ENCODE results near the gene PRRG3.

The PRRG3 gene

GRCh38 chrX:151710457-151710856 lies 15.2 kb downstream of the PRRG3 start:
- no peak for DNase-seq

- no peak for DNase-seq
These were observed 15.9 kb downstream of the PRRG3 start for GRCh38 chrX:151711154-151711553.

GRCh38 chrX:151711787-151712186 lies 16.5 kb downstream of the PRRG3 start:
- DNase-seq, result no peak

- DNase-seq, result no peak
These were observed 17.0 kb downstream of the PRRG3 start for GRCh38 chrX:151712253-151712652.

- no peak for DNase-seq
These were observed 18.6 kb downstream of the PRRG3 start for GRCh38 chrX:151713849-151714248.

- no peak for DNase-seq
These were observed 19.1 kb downstream of the PRRG3 start for GRCh38 chrX:151714362-151714761.

GRCh38 chrX:151715752-151716151 lies 20.5 kb downstream of the PRRG3 start, which contains the start of gene FATE1:
FATE1 (plus strand) TSS chrX:151716035; CDS start chrX:151716120, 85 bp downstream.
- DNase-seq, result no peak

- DNase-seq, result no peak
These were observed 27.1 kb downstream of the PRRG3 start for GRCh38 chrX:151722241-151722846.

GRCh38 chrX:151723156-151723760 lies 28.0 kb downstream of the PRRG3 start:
- no peak for DNase-seq

GRCh38 chrX:151724563-151725337 lies 29.5 kb downstream of the PRRG3 start:
- DNase-seq, result no peak

- DNase-seq, result no peak
These were observed 30.0 kb downstream of the PRRG3 start for GRCh38 chrX:151725338-151725614.

GRCh38 chrX:151726751-151727150 lies 31.5 kb downstream of the PRRG3 start:
- no peak for DNase-seq

GRCh38 chrX:151727346-151727745 lies 32.1 kb downstream of the PRRG3 start:
- no peak for DNase-seq

- no peak for DNase-seq
These were observed 33.9 kb downstream of the PRRG3 start for GRCh38 chrX:151729056-151729725.

GRCh38 chrX:151734446-151734845 lies 39.2 kb downstream of the PRRG3 start, which contains the start of gene CNGA2:
CNGA2 (plus strand) TSS chrX:151734746; CDS start chrX:151738484, 3,738 bp downstream.
- no peak for DNase-seq

- no peak for DNase-seq
These were observed 40.0 kb downstream of the PRRG3 start for GRCh38 chrX:151735219-151735618.

GRCh38 chrX:151736685-151737084 lies 41.4 kb downstream of the PRRG3 start:
- DNase-seq, result no peak

- DNase-seq, result no peak
These were observed 42.2 kb downstream of the PRRG3 start for GRCh38 chrX:151737494-151737893.

- DNase-seq, result no peak
These were observed 43.5 kb downstream of the PRRG3 start for GRCh38 chrX:151738751-151739150.

GRCh38 chrX:151741606-151742005 lies 46.3 kb downstream of the PRRG3 start:
- no peak for DNase-seq

GRCh38 chrX:151742311-151742710 lies 47.1 kb downstream of the PRRG3 start:
- no peak for DNase-seq

GRCh38 chrX:151743651-151744470 lies 48.6 kb downstream of the PRRG3 start:
- DNase-seq, result no peak

GRCh38 chrX:151745651-151746050 lies 50.4 kb downstream of the PRRG3 start:
- no peak for DNase-seq

Data from NCI-H1436 (cell line).